ENCODE data around the gene FSTL5. TPM values are rescaled to one million over a fixed set of nuclear protein-coding genes. Genes with fewer than 3 reads are reported as not detected.

Gene FSTL5
- total RNA-seq, 1 donor from 2014 or later, result not detected

- no peak overlapping the region for H3K4me3 ChIP-seq (ENCODE audit: low read depth, low read length)
- DNase-seq (ENCODE audit: low read depth), result no peak
- TF ChIP-seq CTCF (conservative IDR thresholded peaks at IDR 0.05; ENCODE audit: low read depth, low read length), result no peak
Measured at GRCh38 chr4:161336016-161336530, 827.7 kb downstream of the FSTL5 start.

Measured in epithelial cell of proximal tubule (primary cell).